Measurements from ENCODE around the gene KNDC1. TPM values are rescaled to one million over a fixed set of nuclear protein-coding genes. Genes with fewer than 3 reads are reported as not detected.

Gene KNDC1, protein sequence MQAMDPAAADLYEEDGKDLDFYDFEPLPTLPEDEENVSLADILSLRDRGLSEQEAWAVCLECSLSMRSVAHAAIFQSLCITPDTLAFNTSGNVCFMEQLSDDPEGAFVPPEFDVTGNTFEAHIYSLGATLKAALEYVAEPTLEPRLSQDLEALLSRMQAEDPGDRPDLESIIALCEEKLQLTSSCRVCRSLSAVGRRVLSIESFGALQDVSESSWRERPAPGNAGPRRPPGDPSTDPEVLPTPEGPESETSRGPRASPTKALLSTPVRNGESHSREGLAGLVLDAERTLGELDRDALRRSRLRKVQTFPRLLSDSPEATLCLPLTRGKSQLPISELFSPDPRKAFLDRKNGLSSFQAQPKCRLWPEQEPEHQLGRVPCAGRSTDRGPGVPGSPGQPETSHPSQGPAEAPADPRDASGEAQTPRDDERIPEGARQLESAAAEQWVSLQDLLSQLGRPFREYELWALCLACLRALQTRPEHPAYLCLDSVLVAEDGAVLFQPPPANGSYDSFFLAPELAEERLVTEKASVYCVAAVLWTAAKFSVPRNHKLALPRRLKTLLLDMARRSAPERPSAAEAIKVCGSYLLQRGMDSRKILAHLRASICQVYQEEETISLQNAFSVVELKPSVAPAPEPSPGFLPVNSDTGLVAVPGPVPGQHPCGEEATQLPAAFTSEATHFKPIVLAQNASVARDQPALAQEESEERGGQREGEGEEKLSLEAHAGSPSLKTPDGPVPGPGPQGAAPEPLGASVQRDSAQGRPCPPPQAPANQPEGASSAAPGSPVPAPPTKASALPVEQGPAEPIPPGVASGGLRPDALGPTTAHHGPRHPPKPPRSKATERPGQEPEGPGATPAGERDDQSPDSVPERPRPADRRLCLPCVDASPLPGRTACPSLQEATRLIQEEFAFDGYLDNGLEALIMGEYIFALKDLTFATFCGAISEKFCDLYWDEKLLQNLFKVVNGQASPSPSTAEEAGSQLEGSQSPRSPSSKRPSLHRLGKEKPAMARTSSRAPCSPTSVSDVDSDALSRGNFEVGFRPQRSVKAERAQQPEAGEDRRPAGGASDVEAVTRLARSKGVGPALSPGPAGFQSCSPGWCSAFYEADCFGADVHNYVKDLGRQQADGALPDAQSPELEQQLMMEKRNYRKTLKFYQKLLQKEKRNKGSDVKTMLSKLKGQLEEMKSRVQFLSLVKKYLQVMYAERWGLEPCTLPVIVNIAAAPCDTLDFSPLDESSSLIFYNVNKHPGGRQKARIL (N-terminal part only)
- total RNA-seq (2022; extraction: Qiagen RNA extraction; ENCODE audit: low read depth): 0.82 to 2.5 TPM (median 2.1 TPM) in 5 replicates

GRCh38 chr10:133159950-133160825 lies at the start of gene KNDC1:
Gene KNDC1, plus strand, starts transcription at chr10:133160219. Its CDS starts 249 bp downstream, at chr10:133160468.

DNA sequence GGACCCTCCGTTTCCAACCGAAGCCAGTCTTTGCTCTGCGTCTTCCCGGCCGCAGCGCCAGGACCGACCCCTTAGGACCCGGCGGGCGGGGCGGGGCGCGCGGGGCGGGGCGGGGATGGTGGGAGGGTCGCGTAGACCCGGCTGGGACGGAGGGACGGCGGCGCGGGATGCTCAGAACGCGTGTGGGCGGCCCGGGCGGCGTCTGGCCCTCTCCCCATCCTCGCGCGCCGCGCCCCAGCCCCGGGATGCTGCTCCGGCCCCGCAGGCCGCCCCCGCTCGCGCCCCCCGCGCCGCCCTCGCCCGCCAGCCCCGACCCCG lies 70.0 kb downstream of the KNDC1 start, which contains the start of gene UTF1:
Gene UTF1, plus strand, starts transcription at position 174 of the 318 bp plus-strand sequence. Its CDS starts 72 bp downstream, at position 246.

GRCh38 chr10:133237588-133238465 lies 77.8 kb downstream of the KNDC1 start, which contains the start of gene VENTX:
Gene VENTX, plus strand, starts transcription at chr10:133237855. Its CDS starts 60 bp downstream, at chr10:133237915.

Other genes starting within 250 kb of the KNDC1 start
- 1.0 to 1.5 TPM (median 1.3 TPM) in 5 replicates for gene CFAP46, start 217.6 kb upstream of the KNDC1 start, total RNA-seq (2022; extraction: Qiagen RNA extraction; ENCODE audit: low read depth)
- 0.02 to 0.05 TPM in 2 of 5 replicates, not detected in the others for gene ADGRA1, start 72.3 kb upstream of the KNDC1 start, total RNA-seq (2022; extraction: Qiagen RNA extraction; ENCODE audit: low read depth)
- gene UTF1, start 70.0 kb downstream of the KNDC1 start, total RNA-seq (2022; extraction: Qiagen RNA extraction; ENCODE audit: low read depth): 0.07 to 0.16 TPM (median 0.14 TPM) in 3 of 5 replicates, not detected in the others
- gene VENTX, start 77.6 kb downstream of the KNDC1 start, total RNA-seq (2022; extraction: Qiagen RNA extraction; ENCODE audit: low read depth): 0.01 TPM in 1 of 5 replicates, not detected in the others
- 2.2 to 4.4 TPM (median 3.3 TPM) in 5 replicates for gene ADAM8, start 116.6 kb downstream of the KNDC1 start, total RNA-seq (2022; extraction: Qiagen RNA extraction; ENCODE audit: low read depth)
- gene TUBGCP2, start 148.7 kb downstream of the KNDC1 start, total RNA-seq (2022; extraction: Qiagen RNA extraction; ENCODE audit: low read depth): 39.4 to 48.9 TPM (median 45.1 TPM) in 5 replicates
- 62.9 to 76.6 TPM (median 66.7 TPM) in 5 replicates for gene ZNF511, start 148.7 kb downstream of the KNDC1 start, total RNA-seq (2022; extraction: Qiagen RNA extraction; ENCODE audit: low read depth)
- 0.62 to 0.91 TPM (median 0.76 TPM) in 4 of 5 replicates, not detected in the other for gene CALY, start 176.7 kb downstream of the KNDC1 start, total RNA-seq (2022; extraction: Qiagen RNA extraction; ENCODE audit: low read depth)
- 0.17 TPM in 1 of 5 replicates, not detected in the others for gene PRAP1, start 187.2 kb downstream of the KNDC1 start, total RNA-seq (2022; extraction: Qiagen RNA extraction; ENCODE audit: low read depth)
- gene FUOM, start 197.8 kb downstream of the KNDC1 start, total RNA-seq (2022; extraction: Qiagen RNA extraction; ENCODE audit: low read depth): 12.6 to 17.3 TPM (median 13.8 TPM) in 5 replicates
- 133 to 154 TPM (median 147 TPM) in 5 replicates for gene ECHS1, start 213.1 kb downstream of the KNDC1 start, total RNA-seq (2022; extraction: Qiagen RNA extraction; ENCODE audit: low read depth)
- 0.92 to 2.4 TPM (median 2.0 TPM) in 5 replicates for gene PAOX, start 219.0 kb downstream of the KNDC1 start, total RNA-seq (2022; extraction: Qiagen RNA extraction; ENCODE audit: low read depth)
- gene MTG1, start 233.9 kb downstream of the KNDC1 start, total RNA-seq (2022; extraction: Qiagen RNA extraction; ENCODE audit: low read depth): 39.6 to 54.6 TPM (median 53.4 TPM) in 5 replicates